HepG2 (cell line): ENCODE measurements around the gene SRCIN1. TPM values are rescaled to one million over a fixed set of nuclear protein-coding genes. Genes with fewer than 3 reads are reported as not detected.
A peak's percentile ranks its signal among the peaks of the same experiment; 100 is the strongest.

Experiments
- ATF3 ChIP-seq: sonication (generic); formaldehyde crosslinking; IDR thresholded peaks from 2 replicates; pipeline ENCODE4 v1.4.0; 2020; ENCODE audit warnings: missing genetic modification reagents
- BRCA1 ChIP-seq: sonication (generic); formaldehyde crosslinking; IDR thresholded peaks from 2 replicates; pipeline ENCODE4 v1.4.0; 2020; ENCODE audit warnings: missing genetic modification reagents
- CHCHD3 ChIP-seq: sonication (generic); formaldehyde crosslinking; IDR thresholded peaks from 2 replicates; pipeline ENCODE4 v1.8.0; 2022; ENCODE audit warnings: mild to moderate bottlenecking, missing genetic modification reagents, moderate library complexity
- EEA1 ChIP-seq: sonication (generic); formaldehyde crosslinking; IDR thresholded peaks from 2 replicates; pipeline ENCODE4 v1.5.1; 2020; ENCODE audit warnings: mild to moderate bottlenecking, missing genetic modification reagents, borderline replicate concordance
- FOXA1 ChIP-seq, 2 experiments: fragments of 450-650 bp in 1 of 2; sonication (generic) in 1 of 2; formaldehyde crosslinking in 1 of 2; IDR thresholded peaks; 2 replicates each; pipeline versions ENCODE4 v1.4.0 to v1.6.1; 2016 to 2020; ENCODE audit warnings: missing genetic modification reagents in 1 of 2
- HNRNPL ChIP-seq: fragments of 200-400 bp; formaldehyde crosslinking; IDR thresholded peaks from 2 replicates; pipeline ENCODE4 v1.6.1; 2017; ENCODE audit warnings: mild to moderate bottlenecking, low read depth, low read length
- HOXD1 ChIP-seq: sonication (generic); formaldehyde crosslinking; IDR thresholded peaks from 2 replicates; pipeline ENCODE4 v1.5.0; 2020; ENCODE audit warnings: missing genetic modification reagents
- NCOA1 ChIP-seq: sonication (generic); formaldehyde crosslinking; IDR thresholded peaks from 2 replicates; pipeline ENCODE4 v1.9.0; 2021; ENCODE audit warnings: missing genetic modification reagents
- NR2F6 ChIP-seq, 2 experiments: IDR thresholded peaks; 2 replicates each; pipeline ENCODE4 v1.6.1; 2016; ENCODE audit warnings: antibody characterized with exemption in 1 of 2, mild to moderate bottlenecking in 1 of 2
- PITX1 ChIP-seq: sonication (generic); formaldehyde crosslinking; IDR thresholded peaks from 2 replicates; pipeline ENCODE4 v1.5.1; 2020; ENCODE audit warnings: mild to moderate bottlenecking, missing genetic modification reagents
- PLRG1 ChIP-seq: fragments of 450-650 bp; conservative IDR thresholded peaks from 2 replicates; pipeline ENCODE4 v1.6.1; 2016
- POLR2G ChIP-seq: fragments of 200-400 bp; formaldehyde crosslinking; IDR thresholded peaks from 2 replicates; pipeline ENCODE4 v1.6.1; 2018; ENCODE audit warnings: mild to moderate bottlenecking, low read depth, low read length, moderate library complexity
- SIN3B ChIP-seq: fragments of 150-350 bp; IDR thresholded peaks from 2 replicates; pipeline ENCODE4 v1.6.1; 2014; ENCODE audit warnings: low read length
- SMARCE1 ChIP-seq: fragments of 450-650 bp; IDR thresholded peaks from 2 replicates; pipeline ENCODE4 v1.6.1; 2017; ENCODE audit warnings: borderline replicate concordance
- XBP1 ChIP-seq: sonication (generic); formaldehyde crosslinking; IDR thresholded peaks from 2 replicates; pipeline ENCODE4 v1.5.0; 2020; ENCODE audit warnings: missing genetic modification reagents
- ZBTB10 ChIP-seq: sonication (generic); formaldehyde crosslinking; IDR thresholded peaks from 2 replicates; pipeline ENCODE4 v1.4.0; 2020; ENCODE audit warnings: missing genetic modification reagents, borderline replicate concordance
- ZFP36L2 ChIP-seq: sonication (generic); formaldehyde crosslinking; IDR thresholded peaks from 2 replicates; pipeline ENCODE4 v1.4.0; 2020; ENCODE audit warnings: missing genetic modification reagents
- ZMAT5 ChIP-seq: sonication (generic); formaldehyde crosslinking; IDR thresholded peaks from 2 replicates; pipeline ENCODE4 v1.5.0; 2020; ENCODE audit warnings: mild to moderate bottlenecking, low read depth, missing genetic modification reagents, borderline replicate concordance
- ZNF138 ChIP-seq: sonication (generic); formaldehyde crosslinking; IDR thresholded peaks from 2 replicates; pipeline ENCODE4 v1.5.0; 2020; ENCODE audit warnings: mild to moderate bottlenecking, low read depth, missing genetic modification reagents
- ZNF207 ChIP-seq: fragments of 450-650 bp; IDR thresholded peaks from 2 replicates; pipeline ENCODE4 v1.6.1; 2016; ENCODE audit warnings: antibody characterized with exemption, borderline replicate concordance
- ZNF24 ChIP-seq: fragments of 450-650 bp; IDR thresholded peaks from 2 replicates; pipeline ENCODE4 v1.6.1; 2017; ENCODE audit warnings: antibody characterized with exemption, mild to moderate bottlenecking
- ZNF564 ChIP-seq: sonication (generic); formaldehyde crosslinking; IDR thresholded peaks from 2 replicates; pipeline ENCODE4 v1.8.1; 2023; ENCODE audit warnings: mild to moderate bottlenecking, missing genetic modification reagents
- ZNF639 ChIP-seq: conservative IDR thresholded peaks from 2 replicates; pipeline ENCODE4 v1.6.1; 2018; ENCODE audit warnings: missing genetic modification reagents
- ZNF75D ChIP-seq: sonication (generic); formaldehyde crosslinking; IDR thresholded peaks from 2 replicates; pipeline ENCODE4 v1.8.1; 2023; ENCODE audit warnings: missing genetic modification reagents, mild to moderate bottlenecking, borderline replicate concordance
- ZNF761 ChIP-seq: sonication (generic); formaldehyde crosslinking; conservative IDR thresholded peaks from 2 replicates; pipeline ENCODE4 v1.4.0; 2020; ENCODE audit warnings: mild to moderate bottlenecking, missing genetic modification reagents
- ZNF775 ChIP-seq: sonication (generic); formaldehyde crosslinking; IDR thresholded peaks from 2 replicates; pipeline ENCODE4 v1.4.0; 2020; ENCODE audit warnings: missing genetic modification reagents, mild to moderate bottlenecking, moderate library complexity, borderline replicate concordance
- polyA plus RNA-seq, 8 experiments: library from polyadenylated mRNA; depleted of rRNA in 3 of 8; stranded (reverse) in 7 of 8; unstranded in 1 of 8; fragments of >200 nt; fragmentation: Illumina TruSeq in 4 of 8; extraction: Trizol in 4 of 8; gene quantifications; 2 replicates each; pipeline versions ENCODE4 v1.2.1 to v1.2.3, GENCODE V29; 2011 to 2016; ENCODE audit warnings: low read depth in 4 of 8, missing spikeins in 1 of 8, mixed read lengths in 1 of 8; ENCODE audit not compliant: insufficient read depth in 1 of 8
- total RNA-seq, 5 experiments: library from RNA; depleted of rRNA; stranded (reverse); fragments of >200 nt; fragmentation: Illumina TruSeq; extraction: Trizol; gene quantifications; 2 replicates each; pipeline ENCODE4 v1.2.3, GENCODE V29; 2016; ENCODE audit warnings: low read depth in 1 of 5

SRCIN1 gene
- total and polyA plus RNA-seq, 2 of the 13 experiments (the other 11 are each of a cell fraction or from before 2014, with no cell fraction given) = 1.2 to 9.6 TPM

- TF ChIP-seq ZNF75D (CRISPR knock-in tag) (no peak), ZNF639 (CRISPR knock-in tag) (peak; percentile 65; the same call in 1 of the 2 replicates), ZNF138 (CRISPR knock-in tag) (no peak), FOXA1 (IDR thresholded peaks at IDR 0.05) (no peak), FOXA1 (CRISPR knock-in tag; IDR thresholded peaks at IDR 0.05) (no peak), XBP1 (CRISPR knock-in tag) (no peak), ZBTB10 (no peak), PLRG1 (no peak), ZFP36L2 (CRISPR knock-in tag) (no peak), ZNF761 (CRISPR knock-in tag) (no peak), HOXD1 (CRISPR knock-in tag) (0 out of 2 replicates have a peak, but pooled peaks have one; percentile 26), ZNF24 (0 out of 2 replicates have a peak, but pooled peaks have one; percentile 55), SIN3B (no peak), NR2F6 (IDR thresholded peaks at IDR 0.05) (no peak), NR2F6 (CRISPR knock-in tag; IDR thresholded peaks at IDR 0.05) (peak; percentile 59; the same call in 1 of the 2 replicates), PITX1 (CRISPR knock-in tag) (peak; percentile 10; the same call in 1 of the 2 replicates), NCOA1 (0 out of 2 replicates have a peak, but pooled peaks have one; percentile 62), ATF3 (0 out of 2 replicates have a peak, but pooled peaks have one; percentile 12), EEA1 (CRISPR knock-in tag) (peak; percentile 64; the same call in 1 of the 2 replicates), ZMAT5 (CRISPR knock-in tag) (no peak), ZNF564 (CRISPR knock-in tag) (0 out of 2 replicates have a peak, but pooled peaks have one; percentile 56), ZNF207 (no peak), ZNF775 (CRISPR knock-in tag) (0 out of 2 replicates have a peak, but pooled peaks have one; percentile 29), HNRNPL (peak; percentile 22; the same call in 1 of the 2 replicates), SMARCE1 (no peak), POLR2G (peak; percentile 77), BRCA1 (CRISPR knock-in tag) (no peak), CHCHD3 (CRISPR knock-in tag) (peak; percentile 56; the same call in 1 of the 2 replicates)
Measured at GRCh38 chr17:38605841-38606645, at the start of gene SRCIN1 (continued).
